Mononuclear cell (primary cell): ENCODE data around the gene CLASP1. TPM values are rescaled to one million over a fixed set of nuclear protein-coding genes. Genes with fewer than 3 reads are reported as not detected.
"Not testable (repeated sequence)": the region's sequence is repeated elsewhere in the genome, so short reads cannot be mapped to it uniquely, and the experiment has no call there.

Experiments used
- H3K27me3 ChIP-seq: 2 replicates; pipeline ENCODE4 v1.6.0; 2011; ENCODE audit warnings: low read length, control low read depth; ENCODE audit not compliant: insufficient read depth
- H3K4me1 ChIP-seq: 2 replicates; pipeline ENCODE4 v1.5.1; 2011; ENCODE audit warnings: mild to moderate bottlenecking, low read length, control low read depth; ENCODE audit not compliant: insufficient read depth
- H3K4me3 ChIP-seq: 2 replicates; pipeline ENCODE4 v1.5.1; 2011; ENCODE audit warnings: mild to moderate bottlenecking, low read length, moderate library complexity
- H3K9me3 ChIP-seq: 2 replicates; pipeline ENCODE4 v1.5.1; 2011; ENCODE audit warnings: low read depth, mild to moderate bottlenecking, control low read depth, low read length
- total RNA-seq: library from RNA; depleted of rRNA; stranded (reverse); fragments of >200 nt; gene quantifications from one replicate; pipeline ENCODE4 v1.2.3, GENCODE V29; 2012

Gene CLASP1
- total RNA-seq, 1 donor: 74.6 TPM

GRCh38 chr2:121459291-121459690 lies 190.0 kb downstream of the CLASP1 start:
- no peak overlapping the region for H3K4me3 ChIP-seq
- H3K9me3 ChIP-seq: no peaks in the 10 kb centered on the region
- H3K4me1 ChIP-seq: no peaks in the 10 kb centered on the region
- H3K27me3 ChIP-seq: no peaks in the 10 kb centered on the region

GRCh38 chr2:121456325-121456724 lies 192.9 kb downstream of the CLASP1 start:
- no peaks in the 10 kb centered on the region for H3K9me3 ChIP-seq
- no peaks in the 10 kb centered on the region for H3K27me3 ChIP-seq
- H3K4me3 ChIP-seq: no peak overlapping the region
- H3K4me1 ChIP-seq: no peaks in the 10 kb centered on the region

- no peaks in the 10 kb centered on the region for H3K27me3 ChIP-seq
- H3K4me3 ChIP-seq: no peak overlapping the region
Observed at GRCh38 chr2:121455446-121455845, 193.8 kb downstream of the CLASP1 start.

GRCh38 chr2:121454549-121455090 lies 194.6 kb downstream of the CLASP1 start:
- Histone ChIP-seq H3K9me3 (no peaks in the 10 kb centered on the region), H3K4me1 (no peaks in the 10 kb centered on the region), H3K27me3 (no peaks in the 10 kb centered on the region), H3K4me3 (no peak overlapping the region)

More at GRCh38 chr2:121455446-121455845, 193.8 kb downstream of the CLASP1 start:
- no peaks in the 10 kb centered on the region for H3K4me1 ChIP-seq
- no peaks in the 10 kb centered on the region for H3K9me3 ChIP-seq

GRCh38 chr2:121451398-121451797 lies 197.9 kb downstream of the CLASP1 start:
- no peaks in the 10 kb centered on the region for H3K27me3 ChIP-seq
- H3K4me3 ChIP-seq: no peak overlapping the region
- no peaks in the 10 kb centered on the region for H3K9me3 ChIP-seq
- H3K4me1 ChIP-seq: no peaks in the 10 kb centered on the region

GRCh38 chr2:121450301-121450700 lies 199.0 kb downstream of the CLASP1 start:
- H3K9me3 ChIP-seq: no peaks in the 10 kb centered on the region
- no peaks in the 10 kb centered on the region for H3K4me1 ChIP-seq
- no peak overlapping the region for H3K4me3 ChIP-seq
- H3K27me3 ChIP-seq: no peaks in the 10 kb centered on the region

- H3K4me3 ChIP-seq: no peak overlapping the region
- H3K9me3 ChIP-seq: no peaks in the 10 kb centered on the region
- H3K4me1 ChIP-seq: no peaks in the 10 kb centered on the region
- no peaks in the 10 kb centered on the region for H3K27me3 ChIP-seq
Observed at GRCh38 chr2:121446647-121447241, 202.5 kb downstream of the CLASP1 start.

GRCh38 chr2:121442889-121443288 lies 206.4 kb downstream of the CLASP1 start:
- Histone ChIP-seq H3K27me3 (no peaks in the 10 kb centered on the region), H3K4me1 (no peaks in the 10 kb centered on the region), H3K4me3 (no peak overlapping the region), H3K9me3 (no peaks in the 10 kb centered on the region)

- not testable (repeated sequence) for H3K27me3 ChIP-seq, H3K4me3 ChIP-seq, H3K9me3 ChIP-seq, H3K4me1 ChIP-seq
Observed at GRCh38 chr2:121438290-121438689, 211.0 kb downstream of the CLASP1 start.

GRCh38 chr2:121436918-121437317 lies 212.3 kb downstream of the CLASP1 start:
- no peaks in the 10 kb centered on the region for H3K27me3 ChIP-seq
- H3K4me3 ChIP-seq: no peak overlapping the region
- H3K4me1 ChIP-seq: no peaks in the 10 kb centered on the region
- no peaks in the 10 kb centered on the region for H3K9me3 ChIP-seq

GRCh38 chr2:121435790-121436189 lies 213.5 kb downstream of the CLASP1 start:
- Histone ChIP-seq H3K9me3 (no peaks in the 10 kb centered on the region), H3K27me3 (no peaks in the 10 kb centered on the region), H3K4me3 (no peak overlapping the region), H3K4me1 (no peaks in the 10 kb centered on the region)

- H3K4me3 ChIP-seq: no peak overlapping the region
- H3K4me1 ChIP-seq: no peaks in the 10 kb centered on the region
- H3K27me3 ChIP-seq: no peaks in the 10 kb centered on the region
- H3K9me3 ChIP-seq: no peaks in the 10 kb centered on the region
Observed at GRCh38 chr2:121431214-121431613, 218.0 kb downstream of the CLASP1 start.

GRCh38 chr2:121429927-121430520 lies 219.2 kb downstream of the CLASP1 start:
- no peaks in the 10 kb centered on the region for H3K9me3 ChIP-seq
- no peaks in the 10 kb centered on the region for H3K4me1 ChIP-seq
- H3K27me3 ChIP-seq: no peaks in the 10 kb centered on the region
- no peak overlapping the region for H3K4me3 ChIP-seq

- Histone ChIP-seq H3K4me3 (no peak overlapping the region), H3K27me3 (no peaks in the 10 kb centered on the region)
Observed at GRCh38 chr2:121429119-121429903, 220.0 kb downstream of the CLASP1 start.

GRCh38 chr2:121427187-121427689 lies 222.0 kb downstream of the CLASP1 start:
- H3K27me3 ChIP-seq: no peaks in the 10 kb centered on the region
- no peaks in the 10 kb centered on the region for H3K4me1 ChIP-seq
- no peak overlapping the region for H3K4me3 ChIP-seq
- no peaks in the 10 kb centered on the region for H3K9me3 ChIP-seq

More at GRCh38 chr2:121429119-121429903, 220.0 kb downstream of the CLASP1 start:
- Histone ChIP-seq H3K9me3 (no peaks in the 10 kb centered on the region), H3K4me1 (no peaks in the 10 kb centered on the region)
